Calu3 (cell line): ENCODE results near the gene KAT6B. TPM values are rescaled to one million over a fixed set of nuclear protein-coding genes. Genes with fewer than 3 reads are reported as not detected.

ENCODE experiments used
- BruUV-seq: library from RNA; stranded (reverse); fragments of 400-500 nt; replicated peaks from 2 replicates; lab custom pipeline; 2021; lab: Mats Ljungman, UMichigan
- CTCF ChIA-PET: fragments of 300-600 bp; sonication (Branson Sonifier 250); formaldehyde crosslinking; loops from one replicate; lab custom pipeline; 2022; ENCODE audit warnings: antibody characterized with exemption; lab: Charles Lee
- DNase-seq: peaks from one replicate; pipeline ENCODE4 v3.0.0; 2022
- H3K27ac Mint-ChIP-seq: one replicate; pipeline ENCODE4 v1.8.0; 2022; ENCODE audit warnings: mixed read lengths; ENCODE audit not compliant: unreplicated experiment
- H3K27me3 Mint-ChIP-seq: one replicate; pipeline ENCODE4 v1.8.0; 2022; ENCODE audit warnings: mixed read lengths; ENCODE audit not compliant: unreplicated experiment
- H3K36me3 Mint-ChIP-seq: one replicate; pipeline ENCODE4 v1.8.0; 2022; ENCODE audit warnings: mild to moderate bottlenecking, moderate library complexity, mixed read lengths; ENCODE audit not compliant: insufficient read depth, unreplicated experiment
- H3K4me1 Mint-ChIP-seq: one replicate; pipeline ENCODE4 v1.8.0; 2022; ENCODE audit warnings: mild to moderate bottlenecking, low read depth, mixed read lengths; ENCODE audit not compliant: unreplicated experiment
- H3K4me3 Mint-ChIP-seq: one replicate; pipeline ENCODE4 v1.8.0; 2022; ENCODE audit warnings: mild to moderate bottlenecking, low read depth, moderate library complexity, mixed read lengths; ENCODE audit not compliant: unreplicated experiment
- H3K9me3 Mint-ChIP-seq: one replicate; pipeline ENCODE4 v1.8.0; 2022; ENCODE audit warnings: low read depth, mixed read lengths; ENCODE audit not compliant: unreplicated experiment
- CTCF ChIP-seq: fragments of 200-600 bp; IDR thresholded peaks from one replicate; pipeline ENCODE4 v1.8.0; 2022; ENCODE audit warnings: antibody characterized with exemption; ENCODE audit not compliant: unreplicated experiment
- intact Hi-C: fragments of 100-400 bp; cut with micrococcal nuclease; formaldehyde crosslinking; loops from one replicate; pipeline ENCODE4 v1.10.0; 2022; ENCODE audit not compliant: unreplicated experiment
- total RNA-seq: library from RNA; stranded (reverse); gene quantifications from 2 replicates; pipeline ENCODE4 v1.2.3, GENCODE V29; 2022

Gene KAT6B
- total RNA-seq, 1 experiment from 2014 or later, result 28.6 TPM

- Mint-ChIP-seq H3K4me3 (no peak overlapping the region), H3K27ac (no peak overlapping the region), H3K36me3 (no peaks in the 10 kb centered on the region), H3K9me3 (no peaks in the 10 kb centered on the region), H3K27me3 (no peaks in the 10 kb centered on the region), H3K4me1 (peaks cover 4% of the 10 kb centered on the region)
- intact Hi-C loops, result no loop called here
- TF ChIP-seq CTCF, result no peak
- CTCF ChIA-PET, result no interaction called here
- no TSS peak for BruUV-seq
- no peak for DNase-seq
Observed at GRCh38 chr10:74962517-74962916, 136.1 kb downstream of the KAT6B start.

GRCh38 chr10:74963549-74963948, 137.1 kb downstream of the KAT6B start:
- TF ChIP-seq CTCF, result no peak
- Mint-ChIP-seq H3K4me3 (no peak overlapping the region), H3K9me3 (no peaks in the 10 kb centered on the region), H3K36me3 (no peaks in the 10 kb centered on the region), H3K27ac (no peak overlapping the region), H3K27me3 (no peaks in the 10 kb centered on the region), H3K4me1 (peaks cover under 1% of the 10 kb centered on the region)
- no TSS peak for BruUV-seq
- no peak for DNase-seq
- intact Hi-C loops, result no loop called here
- CTCF ChIA-PET, result no interaction called here

- Mint-ChIP-seq H3K4me3 (no peak overlapping the region), H3K27ac (no peak overlapping the region), H3K36me3 (no peaks in the 10 kb centered on the region), H3K27me3 (no peaks in the 10 kb centered on the region), H3K4me1 (peaks cover 10% of the 10 kb centered on the region), H3K9me3 (no peaks in the 10 kb centered on the region)
- CTCF ChIA-PET, result interaction anchor here (0.6 to 1.1 kb wide), 4 partner anchors 11 to 348 kb away, joined by 3 to 4 read pairs (median 4); no protein-coding TSS in a partner anchor
- no peak for TF ChIP-seq CTCF
- DNase-seq, result no peak
- BruUV-seq, result no TSS peak
- intact Hi-C loops, result no loop called here
Observed at GRCh38 chr10:74967911-74968666, 141.7 kb downstream of the KAT6B start.

- no TSS peak for BruUV-seq
- CTCF ChIA-PET, result interaction anchor here (0.7 to 1.1 kb wide), 2 partner anchors 11 to 349 kb away, joined by 3 to 4 read pairs; no protein-coding TSS in a partner anchor
- no peak for TF ChIP-seq CTCF
- no peaks in the 10 kb centered on the region for H3K27me3 Mint-ChIP-seq
- H3K4me3 Mint-ChIP-seq, result no peak overlapping the region
- intact Hi-C loops, result no loop called here
- H3K9me3 Mint-ChIP-seq, result no peaks in the 10 kb centered on the region
- H3K27ac Mint-ChIP-seq, result no peak overlapping the region
- no peak for DNase-seq
- peaks cover 10% of the 10 kb centered on the region for H3K4me1 Mint-ChIP-seq
- no peaks in the 10 kb centered on the region for H3K36me3 Mint-ChIP-seq
Observed at GRCh38 chr10:74968667-74969061, 142.3 kb downstream of the KAT6B start.
